GM21576 (cell line): Measurements from ENCODE around the gene PROCA1.
"Not testable (repeated sequence)": the region's sequence is repeated elsewhere in the genome, so short reads cannot be mapped to it uniquely, and the experiment has no call there.

Source experiments
- ATAC-seq: cut with Tn5 transposase; IDR thresholded peaks from one replicate; pipeline ENCODE4 v1.9.1; 2021; ENCODE audit warnings: mild to moderate bottlenecking, moderate library complexity; ENCODE audit not compliant: unreplicated experiment

PROCA1 gene

DNA sequence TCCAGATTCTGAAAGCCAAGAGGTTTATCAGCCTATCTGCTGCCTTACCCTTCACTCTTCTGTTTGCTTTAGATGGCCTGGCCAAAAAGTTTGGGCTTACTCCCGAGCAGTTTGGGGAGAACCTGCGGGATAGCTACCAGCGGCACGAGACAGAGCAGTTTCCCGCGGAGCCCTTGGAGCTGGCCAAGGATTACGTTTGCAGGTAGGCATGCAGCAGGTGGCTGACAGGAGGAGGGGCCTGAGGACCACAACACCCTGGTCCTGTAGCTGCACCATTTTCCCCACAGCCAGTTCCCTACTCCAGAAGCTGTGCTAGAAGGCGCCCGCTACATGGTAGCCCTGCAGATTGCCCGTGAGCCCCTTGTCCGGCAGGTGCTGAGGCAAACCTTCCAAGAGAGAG is 29.0 kb downstream of the PROCA1 start:
- ATAC-seq = no peak

DNA sequence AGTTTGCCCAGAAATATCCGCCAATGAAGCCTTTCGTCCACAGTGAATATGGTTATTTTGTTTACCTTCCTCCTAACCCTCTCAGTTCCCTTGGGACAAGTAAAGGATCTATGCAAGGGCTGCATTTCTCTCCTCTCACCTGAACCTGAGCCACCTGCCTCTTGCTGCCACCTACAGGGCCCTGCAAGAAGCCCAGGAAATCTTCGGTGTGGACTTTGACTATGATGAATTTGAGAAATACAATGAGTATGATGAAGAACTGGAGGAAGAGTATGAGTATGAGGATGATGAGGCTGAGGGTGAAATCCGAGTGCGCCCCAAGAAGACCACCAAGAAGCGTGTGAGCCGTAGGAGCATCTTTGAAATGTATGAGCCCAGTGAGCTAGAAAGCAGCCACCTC is 35.7 kb downstream of the PROCA1 start:
- ATAC-seq = no peak

DNA sequence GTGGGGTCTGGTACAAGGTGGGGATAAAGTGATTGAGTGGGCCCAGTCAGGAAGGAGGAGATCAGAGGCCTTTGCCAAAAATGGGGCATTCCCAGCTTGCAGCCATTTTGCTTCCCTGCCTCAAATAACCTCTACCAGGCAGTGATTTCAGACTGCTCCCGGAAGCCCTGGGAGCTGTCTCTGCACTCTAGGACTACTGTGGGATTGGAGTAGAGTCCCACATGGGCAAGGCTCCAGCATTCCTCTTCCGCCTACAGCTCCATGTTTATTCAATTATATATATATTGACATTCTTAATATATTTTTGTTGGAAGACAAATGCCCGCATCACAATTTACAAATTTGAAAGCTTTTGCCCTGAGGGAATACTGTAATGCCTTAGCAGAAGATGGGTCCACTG is 36.2 kb downstream of the PROCA1 start:
- no peak for ATAC-seq

DNA sequence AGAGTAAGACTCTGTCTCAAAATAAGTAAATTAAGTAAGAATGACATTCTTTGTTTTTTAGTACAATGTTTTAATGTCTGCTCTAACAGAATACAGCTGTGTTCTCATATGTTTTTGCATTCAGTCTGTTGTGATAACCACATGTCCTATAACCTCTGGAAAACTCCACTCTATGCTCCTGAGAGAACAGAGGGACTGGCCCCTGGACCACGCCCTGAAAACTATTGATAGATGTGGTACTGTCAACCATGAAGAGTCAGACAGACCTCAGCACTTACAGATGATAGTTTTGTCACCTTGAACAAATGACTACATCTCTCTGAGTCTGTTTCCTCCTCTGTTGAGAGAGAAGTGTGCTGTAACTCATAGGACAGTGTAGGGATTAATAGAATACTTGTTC is 41.8 kb downstream of the PROCA1 start:
- ATAC-seq = no peak

DNA sequence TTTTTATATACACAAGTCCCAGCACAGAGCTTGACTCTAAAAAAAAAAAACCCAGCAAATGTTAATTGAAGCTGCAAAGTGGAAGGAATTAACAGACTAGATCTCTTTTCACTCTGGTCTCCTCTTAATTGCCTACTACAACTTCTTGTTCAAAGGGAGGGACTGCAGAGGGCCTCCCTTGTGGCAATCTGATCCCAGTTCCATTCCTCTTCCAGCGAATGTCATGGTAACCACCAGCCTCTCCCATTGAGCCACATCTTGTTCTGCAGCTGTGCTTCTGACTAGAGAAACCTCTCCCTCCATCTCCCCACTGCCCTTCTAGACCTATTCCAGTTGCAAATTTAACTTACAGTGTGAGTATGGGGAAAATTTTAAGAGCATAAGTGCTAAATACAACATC is 43.8 kb downstream of the PROCA1 start:
- ATAC-seq = no peak

DNA sequence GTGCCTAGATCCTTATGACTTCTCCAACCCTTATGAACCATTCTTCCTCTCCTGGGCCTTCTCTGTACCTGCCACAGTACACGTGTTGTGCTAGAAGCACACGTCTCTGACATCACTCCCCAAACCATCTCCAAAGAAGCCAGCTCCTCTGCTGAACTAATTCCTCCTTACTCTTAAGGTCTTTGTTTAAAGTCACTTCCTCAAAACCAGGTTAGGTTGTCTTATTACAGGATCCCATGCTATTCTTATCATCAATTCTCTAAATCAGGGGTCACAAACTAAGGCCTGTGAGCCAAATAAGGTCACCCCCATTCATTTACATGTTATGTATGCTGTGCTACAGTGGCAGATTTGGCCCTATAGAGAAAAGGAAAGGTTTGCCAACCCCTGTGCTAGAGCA is 45.7 kb downstream of the PROCA1 start:
- no peak for ATAC-seq

DNA sequence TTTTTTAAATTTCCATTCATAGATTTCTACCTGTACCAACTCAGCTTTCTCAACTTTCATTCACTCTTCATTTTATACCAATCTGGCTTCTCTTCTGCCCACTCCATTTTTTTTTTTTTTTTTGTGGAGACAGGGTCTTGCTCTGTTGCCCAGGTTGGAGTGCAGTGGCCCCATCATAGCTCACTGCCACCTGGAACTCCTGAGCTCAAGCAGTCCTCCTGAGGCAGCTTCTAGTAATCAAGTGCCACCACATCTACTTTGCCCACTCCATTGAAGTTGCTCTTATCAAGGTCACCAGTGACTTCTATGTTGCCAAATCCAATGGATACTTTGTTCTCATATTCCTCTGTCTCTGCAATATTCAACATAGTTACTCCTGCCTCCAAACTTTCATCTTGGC is 48.0 kb downstream of the PROCA1 start:
- no peak for ATAC-seq

DNA sequence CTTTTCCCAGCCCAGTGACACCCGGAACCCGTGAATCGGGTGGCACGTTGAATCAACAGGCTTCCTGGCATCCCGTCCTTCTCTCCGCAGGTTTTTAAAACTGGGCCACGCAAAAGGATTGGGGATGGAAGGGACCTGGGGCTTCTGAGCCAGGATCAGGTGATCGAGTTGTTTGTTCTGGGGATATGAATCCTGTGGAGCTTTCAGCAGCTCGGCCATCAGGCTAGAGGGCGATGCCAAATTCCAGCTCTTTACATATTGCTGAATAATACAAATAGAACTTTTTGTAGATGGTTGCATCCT is 49.2 kb downstream of the PROCA1 start:
- ATAC-seq = no peak

DNA sequence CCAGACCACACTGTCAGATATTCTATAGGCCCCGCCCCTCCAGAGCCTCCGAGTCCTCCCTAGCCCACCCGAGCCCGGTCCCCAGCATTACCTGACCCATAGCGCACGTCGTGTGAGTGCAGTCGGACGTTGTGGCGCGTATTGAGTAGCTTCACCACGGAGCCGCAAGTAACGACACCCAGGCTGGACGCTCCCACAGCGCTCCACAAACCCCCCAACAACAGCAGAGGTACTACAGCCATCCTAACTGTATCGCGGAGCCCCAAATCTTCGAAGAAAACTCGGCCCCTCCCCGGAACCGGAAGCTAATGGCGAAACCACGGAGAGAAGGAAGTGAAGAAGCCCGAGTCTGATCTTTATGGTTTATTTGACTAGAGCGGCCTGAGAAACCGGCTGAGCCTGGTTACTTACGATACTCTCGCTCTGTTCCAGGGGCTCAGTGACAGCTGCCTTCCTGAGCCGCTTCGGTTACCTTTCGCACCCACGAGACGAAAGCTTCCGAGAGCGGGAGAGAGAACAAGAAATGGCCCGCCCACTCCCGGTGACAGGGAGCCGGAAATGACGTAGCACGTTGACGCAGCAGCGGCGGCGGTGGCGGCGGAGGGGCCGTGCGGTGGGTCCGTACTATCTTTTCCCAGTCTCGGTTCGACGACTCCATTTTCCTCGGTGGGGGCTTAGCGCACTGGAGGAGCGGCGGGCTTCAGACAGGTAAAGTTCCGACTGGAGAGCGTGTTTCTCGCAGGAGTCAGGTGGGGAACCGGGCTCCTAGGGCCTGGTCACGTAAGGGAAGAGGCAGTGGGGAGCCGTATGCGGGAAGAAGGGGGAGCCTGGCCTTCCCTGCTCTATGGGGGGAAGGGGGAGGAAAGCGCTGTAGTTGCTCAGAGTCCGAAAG is 49.8 kb downstream of the PROCA1 start, which contains the start of the genes SDF2 and SUPT6H:
SDF2 (minus strand) TSS at position 272 of the 892 bp plus-strand sequence; CDS start at position 242, 30 bp downstream.
SUPT6H (plus strand) TSS at position 571 of the 892 bp plus-strand sequence. CDS start 11,197 bp downstream, outside the sequence.
- peak; percentile 70 for ATAC-seq

DNA sequence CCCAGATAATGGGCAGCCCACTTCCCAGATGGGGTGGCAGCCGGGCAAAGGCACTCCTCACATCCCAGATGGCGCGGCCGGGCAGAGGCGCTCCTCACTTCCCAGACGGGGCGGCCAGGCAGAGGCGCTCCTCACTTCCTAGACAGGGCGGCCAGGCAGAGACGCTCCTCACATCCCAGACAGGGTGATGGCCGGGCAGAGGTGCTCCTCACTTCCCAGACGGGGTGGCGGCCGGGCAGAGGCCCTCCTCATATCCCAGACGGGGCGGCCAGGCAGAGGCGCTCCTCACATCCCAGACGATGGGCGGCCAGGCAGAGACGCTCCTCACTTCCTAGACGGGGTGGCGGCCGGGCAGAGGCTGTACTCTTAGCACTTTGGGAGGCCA is 52.2 kb downstream of the PROCA1 start:
- ATAC-seq = not testable (repeated sequence)

DNA sequence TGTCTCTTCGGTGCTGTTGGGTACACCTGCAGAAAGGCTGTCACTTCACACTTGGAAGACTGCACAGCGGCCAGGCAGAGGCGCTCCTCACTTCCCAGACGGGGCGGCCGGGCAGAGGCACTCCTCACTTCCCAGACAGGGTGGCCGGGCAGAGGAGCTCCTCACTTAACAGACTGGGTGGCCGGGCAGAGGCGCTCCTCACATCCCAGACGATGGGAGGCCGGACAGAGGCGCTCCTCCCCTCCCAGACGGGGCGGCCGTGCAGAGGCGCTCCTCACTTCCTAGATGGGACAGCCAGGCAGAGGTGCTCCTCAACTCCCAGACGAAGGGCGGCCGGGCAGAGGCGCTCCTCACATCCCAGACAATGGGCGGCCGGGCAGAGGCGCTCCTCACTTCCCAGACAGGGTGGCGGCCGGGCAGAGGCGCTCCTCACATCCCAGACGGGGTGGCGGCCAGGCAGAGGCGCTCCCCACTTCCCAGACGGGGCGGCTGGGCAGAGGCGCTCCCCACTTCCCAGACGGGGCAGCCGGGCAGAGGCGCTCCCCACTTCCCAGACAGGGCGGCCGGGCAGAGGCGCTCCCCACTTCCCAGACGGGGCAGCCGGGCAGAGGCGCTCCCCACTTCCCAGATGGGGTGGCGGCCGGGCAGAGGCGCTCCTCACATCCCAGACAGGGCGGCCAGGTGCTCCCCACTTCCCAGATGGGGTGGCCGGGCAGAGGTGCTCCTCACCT is 52.8 kb downstream of the PROCA1 start:
- not testable (repeated sequence) for ATAC-seq

DNA sequence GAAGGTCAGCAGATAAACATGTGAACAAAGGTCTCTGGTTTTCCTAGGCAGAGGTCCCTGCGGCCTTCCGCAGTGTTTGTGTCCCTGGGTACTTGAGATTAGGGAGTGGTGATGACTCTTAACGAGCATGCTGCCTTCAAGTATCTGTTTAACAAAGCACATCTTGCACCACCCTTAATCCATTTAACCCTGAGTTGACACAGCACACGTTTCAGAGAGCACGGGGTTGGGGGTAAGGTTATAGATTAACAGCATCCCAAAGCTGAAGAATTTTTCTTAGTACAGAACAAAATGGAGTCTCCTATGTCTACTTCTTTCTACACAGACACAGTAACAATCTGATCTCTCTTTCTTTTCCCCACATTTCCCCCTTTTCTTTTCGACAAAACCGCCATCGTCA is 53.3 kb downstream of the PROCA1 start:
- not testable (repeated sequence) for ATAC-seq

DNA sequence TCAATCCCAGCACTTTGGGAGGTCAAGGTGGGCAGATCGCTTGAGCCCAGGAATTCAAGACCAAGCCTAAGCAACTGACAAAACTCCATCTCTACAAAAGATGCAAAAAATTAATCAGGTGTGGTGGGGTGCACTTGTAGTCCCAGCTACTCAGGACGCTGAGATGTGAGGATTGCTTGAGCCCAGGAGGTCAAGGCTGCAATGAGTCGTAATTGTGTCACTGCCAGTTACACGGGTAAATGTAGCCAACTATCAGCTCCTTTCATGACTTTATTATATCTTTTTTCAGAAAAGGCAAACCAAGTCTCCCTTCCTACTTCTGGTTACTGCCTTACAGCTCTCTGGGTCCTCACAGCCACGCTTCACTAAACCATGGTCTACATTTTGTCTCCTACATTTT is 53.9 kb downstream of the PROCA1 start:
- ATAC-seq = no peak

DNA sequence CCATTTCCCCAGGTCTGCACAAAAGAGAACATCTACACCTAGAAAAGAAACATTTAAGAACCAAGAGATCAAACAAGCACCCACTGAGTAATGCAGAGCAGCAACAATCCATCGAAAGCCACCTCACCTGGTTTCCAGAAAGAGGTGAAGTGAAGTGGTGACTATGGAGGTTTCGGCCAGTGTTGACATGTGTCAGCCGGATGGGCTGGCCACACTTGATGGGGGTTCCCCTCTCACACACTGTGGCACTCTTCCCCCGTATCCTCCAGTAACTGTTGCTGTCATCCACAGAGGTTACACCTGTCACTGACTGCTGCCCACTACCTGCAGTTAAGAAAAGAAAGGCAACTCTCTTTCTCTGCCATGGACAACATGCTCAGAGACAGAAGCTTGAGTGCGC is 56.5 kb downstream of the PROCA1 start:
- ATAC-seq = no peak
